Brain microvascular endothelial cell (primary cell): ENCODE data around the gene ERP29.

ENCODE experiments used
- DNase-seq: peaks from one replicate; pipeline ENCODE4 v3.0.0-alpha.2; 2020
- H3K27ac ChIP-seq: fragments of 250-450 bp; sonication (Bioruptor Pico); 2 replicates; pipeline ENCODE4 v1.5.1; 2020; ENCODE audit warnings: mild to moderate bottlenecking, moderate library complexity
- H3K27me3 ChIP-seq: fragments of 250-450 bp; sonication (Bioruptor Pico); replicated peaks from 2 replicates; pipeline ENCODE4 v1.5.1; 2020; ENCODE audit warnings: mild to moderate bottlenecking
- H3K36me3 ChIP-seq: fragments of 250-450 bp; sonication (Bioruptor Pico); replicated peaks from 2 replicates; pipeline ENCODE4 v1.5.1; 2020; ENCODE audit warnings: mild to moderate bottlenecking
- H3K4me3 ChIP-seq: 2 replicates; pipeline ENCODE4 v1.5.1; 2011; ENCODE audit warnings: low read depth, mild to moderate bottlenecking, control low read depth, low read length, moderate library complexity
- CTCF ChIP-seq: IDR thresholded peaks from 2 replicates; pipeline ENCODE4 v1.5.1; 2011; ENCODE audit warnings: low read depth, mild to moderate bottlenecking, moderate library complexity, low read length, control low read depth, inconsistent platforms; ENCODE audit errors: missing control alignments
- in situ Hi-C: cut with HindIII; loops from 2 replicates; pipeline ENCODE4 v1.10.0; 2017; ENCODE audit warnings: low sequenced_read_pairs, low pct_ligation_motif_present

Gene ERP29

GRCh38 chr12:112023759-112024396, 10.7 kb downstream of the ERP29 start:
- TF ChIP-seq CTCF, result no peak
- DNase-seq, result no peak
- H3K27me3 ChIP-seq, result no peaks in the 10 kb centered on the region
- peaks cover 40% of the 10 kb centered on the region for H3K36me3 ChIP-seq
- no peak overlapping the region for H3K4me3 ChIP-seq
- no peak overlapping the region for H3K27ac ChIP-seq
- in situ Hi-C loops, result no loop called here

- DNase-seq, result no peak
- Histone ChIP-seq H3K4me3 (no peak overlapping the region), H3K36me3 (peaks cover 50% of the 10 kb centered on the region), H3K27me3 (no peaks in the 10 kb centered on the region), H3K27ac (no peak overlapping the region)
- in situ Hi-C loops, result no loop called here
- no peak for TF ChIP-seq CTCF
These were observed 12.7 kb downstream of the ERP29 start for GRCh38 chr12:112025808-112026375.

- no peak overlapping the region for H3K27ac ChIP-seq
- no peak overlapping the region for H3K4me3 ChIP-seq
- in situ Hi-C loops, result no loop called here
- no peaks in the 10 kb centered on the region for H3K27me3 ChIP-seq
- peaks cover 51% of the 10 kb centered on the region for H3K36me3 ChIP-seq
- DNase-seq, result no peak
- no peak for TF ChIP-seq CTCF
These were observed 16.1 kb downstream of the ERP29 start for GRCh38 chr12:112029301-112029700.

GRCh38 chr12:112031472-112031871, 18.2 kb downstream of the ERP29 start:
- TF ChIP-seq CTCF, result no peak
- Histone ChIP-seq H3K27me3 (no peaks in the 10 kb centered on the region), H3K4me3 (no peak overlapping the region), H3K36me3 (peaks cover 54% of the 10 kb centered on the region), H3K27ac (no peak overlapping the region)
- no peak for DNase-seq
- in situ Hi-C loops, result no loop called here

GRCh38 chr12:112032292-112032691, 19.1 kb downstream of the ERP29 start:
- in situ Hi-C loops, result no loop called here
- H3K36me3 ChIP-seq, result peaks cover 58% of the 10 kb centered on the region
- DNase-seq, result no peak

More at GRCh38 chr12:112032292-112032691, 19.1 kb downstream of the ERP29 start:
- TF ChIP-seq CTCF, result no peak
- no peak overlapping the region for H3K27ac ChIP-seq
- H3K4me3 ChIP-seq, result no peak overlapping the region
- no peaks in the 10 kb centered on the region for H3K27me3 ChIP-seq
